ENCODE data around the gene GRIK4.
"Not testable (repeated sequence)": the region's sequence is repeated elsewhere in the genome, so short reads cannot be mapped to it uniquely, and the experiment has no call there.

Gene GRIK4

DNA sequence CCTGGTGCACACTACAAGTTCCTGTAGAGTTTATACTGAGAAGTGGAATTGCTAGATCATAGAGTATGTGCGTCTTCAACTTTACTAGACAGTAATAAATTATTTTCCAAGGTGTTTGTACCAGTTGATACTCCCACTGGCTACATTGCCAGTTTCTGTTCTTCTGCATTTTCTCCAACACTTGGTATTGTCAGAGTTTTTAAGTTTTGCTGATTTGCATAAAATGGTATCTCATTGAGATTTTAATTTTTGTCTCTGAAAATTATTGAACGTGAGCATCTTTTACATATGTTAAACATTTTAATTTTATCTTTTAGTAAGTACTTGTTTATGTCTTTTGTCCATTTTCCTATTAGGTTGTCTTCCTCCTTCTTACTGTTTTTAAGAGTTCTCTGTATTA is 519.6 kb downstream of the GRIK4 start:
- no peak for DNase-seq

DNA sequence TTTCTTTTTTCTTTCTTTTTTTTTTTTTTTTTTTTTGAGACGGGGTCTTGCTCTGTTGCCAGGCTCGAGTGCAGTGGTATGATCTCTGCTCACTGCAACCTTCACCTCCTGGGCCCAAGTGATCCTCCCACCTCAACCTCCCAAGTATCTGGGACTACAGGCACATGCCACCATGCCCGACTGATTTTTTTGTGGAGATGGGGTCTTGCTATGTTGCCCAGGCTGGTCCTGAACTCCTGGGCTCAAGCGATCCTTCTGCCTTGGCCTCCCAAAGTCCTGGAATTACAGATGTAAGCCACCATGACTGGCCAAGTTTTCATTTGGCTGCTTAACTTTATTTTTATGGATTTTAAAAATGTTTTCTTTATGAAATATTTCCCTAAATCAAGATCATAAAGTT is 520.1 kb downstream of the GRIK4 start:
- DNase-seq: not testable (repeated sequence)

DNA sequence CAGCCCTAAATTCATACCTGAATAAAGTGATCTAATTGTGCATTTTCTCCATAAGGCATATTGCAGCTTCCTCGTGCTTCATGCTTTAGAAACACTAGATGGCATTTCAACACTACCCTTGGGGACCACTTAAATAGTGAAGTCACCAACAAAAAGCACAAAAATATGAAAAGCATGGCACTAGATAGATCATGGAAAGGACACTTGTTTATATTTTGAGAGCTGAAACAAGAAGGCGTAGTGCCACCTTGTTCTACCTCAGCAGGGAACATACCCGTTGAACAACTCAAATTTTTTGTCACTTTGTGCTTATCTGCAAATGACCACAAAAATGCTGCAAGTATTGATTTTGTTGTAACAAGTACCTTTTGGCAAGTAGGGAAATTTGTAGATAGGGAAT is 521.0 kb downstream of the GRIK4 start:
- DNase-seq: no peak

DNA sequence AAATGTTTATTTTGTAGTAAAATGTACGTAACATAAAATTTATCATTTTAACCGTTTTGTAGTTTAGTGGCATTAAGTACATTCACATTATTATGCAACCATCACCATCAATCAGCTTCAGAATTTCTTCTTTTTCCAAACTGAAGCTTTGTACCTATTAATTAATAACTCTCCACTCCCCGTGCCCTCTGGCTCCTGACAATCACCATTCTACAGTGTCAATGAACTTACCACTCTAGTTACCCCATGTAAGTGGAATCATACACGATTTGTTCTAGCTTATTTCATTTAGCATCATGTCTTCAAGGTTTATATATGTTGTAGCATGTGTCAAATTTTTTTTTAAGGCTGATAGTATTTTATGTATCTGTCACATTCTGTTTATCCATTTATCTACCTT is 522.1 kb downstream of the GRIK4 start:
- no peak for DNase-seq

DNA sequence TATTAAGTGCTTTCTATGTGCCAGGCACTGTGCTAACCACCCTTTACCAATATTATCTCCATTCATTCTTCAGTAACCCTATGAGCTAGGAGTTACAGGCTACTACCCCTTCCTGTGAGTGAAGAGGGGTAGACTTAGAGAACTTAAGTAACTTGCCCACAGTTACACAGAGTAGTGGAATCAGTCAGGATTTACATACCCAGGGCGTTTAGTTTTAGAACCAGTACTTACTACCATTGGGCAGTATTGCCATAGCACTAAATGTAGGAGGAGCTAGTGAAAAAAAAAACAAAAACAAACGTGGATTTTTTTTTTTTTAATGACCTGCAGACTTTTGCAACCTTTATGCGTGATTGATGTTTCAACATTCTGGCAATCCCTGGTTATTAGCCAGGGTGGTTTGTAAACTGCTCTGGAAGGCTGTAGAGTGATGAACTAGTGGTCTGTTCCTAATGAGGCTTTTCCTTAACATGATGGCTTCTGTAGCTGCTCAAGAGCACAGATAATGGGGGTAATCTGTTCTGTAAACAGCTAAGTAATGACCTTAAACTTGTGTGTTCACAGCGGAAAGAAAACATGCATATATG is 523.7 kb downstream of the GRIK4 start:
- DNase-seq: no peak

DNA sequence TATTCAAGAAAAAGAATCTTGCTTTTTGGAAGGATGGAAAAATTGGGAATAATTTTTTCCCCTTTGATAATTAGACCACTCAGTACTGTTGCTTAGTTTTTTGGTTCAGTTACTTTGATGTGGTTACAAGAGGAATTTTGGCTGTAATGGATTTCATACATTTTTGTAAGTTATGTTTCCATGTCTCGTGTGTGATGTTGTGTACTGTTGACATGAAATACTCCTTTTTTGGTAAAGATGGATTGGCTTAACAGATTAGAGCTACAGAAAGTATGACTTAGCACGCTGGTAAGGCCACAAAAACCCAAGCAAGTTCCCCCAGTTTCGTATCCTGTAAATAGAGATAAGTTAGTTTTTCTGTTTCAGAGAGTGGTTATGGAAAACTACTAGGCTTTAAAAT is 524.2 kb downstream of the GRIK4 start:
- no peak for DNase-seq

DNA sequence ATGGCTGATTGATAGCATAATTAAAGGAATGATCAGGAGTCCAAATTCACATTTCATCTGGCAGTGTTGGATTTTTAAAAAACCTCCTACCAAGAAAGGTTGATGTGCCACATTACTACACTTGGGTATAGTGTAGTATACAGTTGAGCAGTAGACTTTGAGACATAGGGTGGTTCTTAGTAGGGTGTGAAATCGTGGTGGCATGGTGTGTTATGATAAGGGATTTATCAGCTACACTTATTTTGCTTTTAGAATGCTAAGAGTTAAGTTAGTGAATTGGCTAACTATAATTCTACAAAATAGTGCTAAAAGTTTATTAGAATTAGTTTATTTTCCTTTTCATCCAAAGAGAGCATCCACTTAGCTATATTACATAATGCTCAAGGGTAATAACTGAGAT is 525.5 kb downstream of the GRIK4 start:
- DNase-seq: no peak

Data from NCI-H187 (cell line).